A549 (cell line): ENCODE data around the gene RPA3. TPM values are rescaled to one million over a fixed set of nuclear protein-coding genes. Genes with fewer than 3 reads are reported as not detected.

Experiments used
- ATAC-seq, 2 experiments: fragments of 200-7000 bp in 1 of 2; fragments of >200 bp in 1 of 2; cut with Nextera tagmentation in 1 of 2; cut with Tn5 transposase in 1 of 2; 3 replicates each; pipeline versions ENCODE4 v1.8.0 to v1.9.1; 2018 to 2020; ENCODE audit warnings: mild to moderate bottlenecking in 1 of 2, moderate library complexity in 1 of 2
- CTCF ChIA-PET: fragments of 300-600 bp; sonication (Branson Sonifier 250); formaldehyde crosslinking; extraction: SDS; loops from one replicate; lab custom pipeline; 2021; ENCODE audit warnings: antibody characterized with exemption, inconsistent platforms; lab: Yijun Ruan, JAX
- POLR2A ChIA-PET: fragments of 350-600 bp; formaldehyde crosslinking; extraction: SDS; loops from one replicate; lab custom pipeline; 2021; ENCODE audit warnings: antibody characterized with exemption, inconsistent platforms; lab: Yijun Ruan, JAX
- DNase-seq, 2 experiments: peaks; one replicate each; pipeline versions ENCODE4 v3.0.0 to v3.0.0-alpha.2; 2011 to 2016; ENCODE audit warnings: low read depth in 1 of 2, low spot score in 1 of 2
- FAIRE-seq: peaks from 2 replicates; lab custom pipeline; 2011; peaks lifted over from hg19 to GRCh38; lab: Jason Lieb, UNC
- H3K27ac ChIP-seq, 2 experiments: fragments of >200 bp; sonication (Bioruptor Twin); formaldehyde crosslinking; 3 replicates each; pipeline ENCODE4 v1.5.1; 2016 to 2017
- H3K4me1 ChIP-seq: fragments of >200 bp; sonication (Bioruptor Twin); formaldehyde crosslinking; 3 replicates; pipeline ENCODE4 v1.6.1; 2016
- H3K4me2 ChIP-seq: fragments of >200 bp; sonication (Bioruptor Twin); formaldehyde crosslinking; 3 replicates; pipeline ENCODE4 v1.6.1; 2016
- H3K4me3 ChIP-seq: fragments of >200 bp; sonication (Bioruptor Twin); formaldehyde crosslinking; 3 replicates; pipeline ENCODE4 v1.5.1; 2016
- H3K9me3 ChIP-seq: fragments of >200 bp; sonication (Bioruptor Twin); formaldehyde crosslinking; 3 replicates; pipeline ENCODE4 v1.6.1; 2016
- BHLHE40 ChIP-seq: IDR thresholded peaks from 2 replicates; pipeline ENCODE4 v1.6.1; 2012; ENCODE audit warnings: low read depth, low read length, inconsistent platforms
- CHD2 ChIP-seq: fragments of 150-350 bp; IDR thresholded peaks from 2 replicates; pipeline ENCODE4 v1.6.1; 2014; ENCODE audit warnings: low read length; ENCODE audit not compliant: partially characterized antibody
- CHD4 ChIP-seq: fragments of 200-600 bp; sonication (generic); IDR thresholded peaks from 2 replicates; pipeline ENCODE4 v1.6.1; 2016; ENCODE audit warnings: antibody characterized with exemption, mild to moderate bottlenecking, borderline replicate concordance
- FOXS1 ChIP-seq: fragments of 250-450 bp; sonication (Bioruptor Pico); IDR thresholded peaks from 2 replicates; pipeline ENCODE4 v1.5.0; 2020; ENCODE audit warnings: mild to moderate bottlenecking, moderate library complexity
- HDAC2 ChIP-seq: fragments of 200-600 bp; sonication (generic); IDR thresholded peaks from 2 replicates; pipeline ENCODE4 v1.6.1; 2016
- HOXB13 ChIP-seq: fragments of 250-450 bp; sonication (Bioruptor Pico); IDR thresholded peaks from 2 replicates; pipeline ENCODE4 v1.5.0; 2020; ENCODE audit warnings: low read depth, mild to moderate bottlenecking, moderate library complexity
- RAD21 ChIP-seq, 2 experiments: fragments of >200 bp in 1 of 2; sonication (Bioruptor Twin) in 1 of 2; formaldehyde crosslinking in 1 of 2; IDR thresholded peaks in 1 of 2; conservative IDR thresholded peaks in 1 of 2; 2 replicates in 1 of 2; 3 replicates in 1 of 2; pipeline ENCODE4 v1.6.1; 2012 to 2018; ENCODE audit warnings: inconsistent platforms in 1 of 2
- RCOR1 ChIP-seq: fragments of 150-350 bp; IDR thresholded peaks from 2 replicates; pipeline ENCODE4 v1.6.1; 2014; ENCODE audit warnings: antibody characterized with exemption, low read length, low read depth
- SMC3 ChIP-seq: fragments of >200 bp; sonication (Bioruptor Twin); formaldehyde crosslinking; IDR thresholded peaks from 3 replicates; pipeline ENCODE4 v1.6.1; 2018; ENCODE audit warnings: inconsistent platforms
- WGBS: methylation state at CpG from one replicate; pipeline ENCODE4 v1.1.6; 2017; ENCODE audit errors: missing lambda C conversion rate; 5-methylcytosine and 5-hydroxymethylcytosine counted together
- polyA plus RNA-seq, 4 experiments: library from polyadenylated mRNA; depleted of rRNA in 3 of 4; stranded (reverse); fragments of >200 nt; fragmentation: RNase III in 1 of 4; extraction: RNeasy Plus Mini Kit Qiagen cat#74134 plus additional on column Dnase treatment in 1 of 4; gene quantifications; 2 replicates in 3 of 4; 3 replicates in 1 of 4; pipeline ENCODE4 v1.2.3, GENCODE V29; 2011 to 2017
- TF ChIP-seq, protein P1 (sequence below): IDR thresholded peaks from 2 replicates; pipeline ENCODE4 v1.6.1; 2012
- TF ChIP-seq, protein P2 (sequence below): fragments of >200 bp; sonication (Bioruptor Twin); formaldehyde crosslinking; IDR thresholded peaks from 3 replicates; pipeline ENCODE4 v1.5.1; 2016

RPA3 gene
- polyA plus RNA-seq, 2 of the 4 experiments (the other 2 are of a cell fraction), result 95.1 to 129 TPM

GRCh38 chr7:7596176-7596575 lies 122.2 kb downstream of the RPA3 start:
- FAIRE-seq (no peak), ATAC-seq (no peak), DNase-seq (no peak)
- no peak overlapping the region for H3K4me2 ChIP-seq
- ChIA-PET POLR2A (no interaction called here), CTCF (interaction anchor here (0.9 to 2.6 kb wide), 8 partner anchors 21 to 700 kb away, joined by 3 to 8 read pairs (median 4); no protein-coding TSS in a partner anchor)
- no peak overlapping the region for H3K4me3 ChIP-seq
- no peaks in the 10 kb centered on the region for H3K4me1 ChIP-seq
- no peak overlapping the region for H3K27ac ChIP-seq
- no peaks in the 10 kb centered on the region for H3K9me3 ChIP-seq
- WGBS, result 90% methylated on average over 5 of the region's 5 CpGs
- no peak for TF ChIP-seq CHD4
- TF ChIP-seq FOXS1 (CRISPR knock-in tag), result no peak
- no peak for TF ChIP-seq CHD2
- no peak for TF ChIP-seq HOXB13 (CRISPR knock-in tag)
- TF ChIP-seq HDAC2, result no peak
- no peak for TF ChIP-seq BHLHE40
- TF ChIP-seq, protein P1, sequence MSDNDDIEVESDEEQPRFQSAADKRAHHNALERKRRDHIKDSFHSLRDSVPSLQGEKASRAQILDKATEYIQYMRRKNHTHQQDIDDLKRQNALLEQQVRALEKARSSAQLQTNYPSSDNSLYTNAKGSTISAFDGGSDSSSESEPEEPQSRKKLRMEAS, result no peak

- FAIRE-seq, result peak; percentile 18
- POLR2A ChIA-PET, result no interaction called here
- CTCF ChIA-PET, result interaction anchor here (0.7 to 2.1 kb wide), 16 partner anchors 10 to 624 kb away, joined by 3 to 8 read pairs (median 3); no protein-coding TSS in a partner anchor
Observed at GRCh38 chr7:7595451-7595850, 123.0 kb downstream of the RPA3 start.

More at GRCh38 chr7:7595451-7595850, 123.0 kb downstream of the RPA3 start:
- Histone ChIP-seq H3K4me3 (no peak overlapping the region), H3K9me3 (no peaks in the 10 kb centered on the region), H3K27ac (no peak overlapping the region), H3K4me1 (no peaks in the 10 kb centered on the region), H3K4me2 (no peak overlapping the region)
- peak; percentile 23 to 28 for DNase-seq
- 87% methylated on average over 1 of the region's 1 CpG for WGBS
- TF ChIP-seq RCOR1 (no peak), SMC3 (peak; percentile 51), RAD21 (conservative IDR thresholded peaks at IDR 0.05 in 1 of 2, IDR thresholded peaks at IDR 0.05 in 1 of 2) (peak; percentile 51 to 66)
- TF ChIP-seq, protein P2, sequence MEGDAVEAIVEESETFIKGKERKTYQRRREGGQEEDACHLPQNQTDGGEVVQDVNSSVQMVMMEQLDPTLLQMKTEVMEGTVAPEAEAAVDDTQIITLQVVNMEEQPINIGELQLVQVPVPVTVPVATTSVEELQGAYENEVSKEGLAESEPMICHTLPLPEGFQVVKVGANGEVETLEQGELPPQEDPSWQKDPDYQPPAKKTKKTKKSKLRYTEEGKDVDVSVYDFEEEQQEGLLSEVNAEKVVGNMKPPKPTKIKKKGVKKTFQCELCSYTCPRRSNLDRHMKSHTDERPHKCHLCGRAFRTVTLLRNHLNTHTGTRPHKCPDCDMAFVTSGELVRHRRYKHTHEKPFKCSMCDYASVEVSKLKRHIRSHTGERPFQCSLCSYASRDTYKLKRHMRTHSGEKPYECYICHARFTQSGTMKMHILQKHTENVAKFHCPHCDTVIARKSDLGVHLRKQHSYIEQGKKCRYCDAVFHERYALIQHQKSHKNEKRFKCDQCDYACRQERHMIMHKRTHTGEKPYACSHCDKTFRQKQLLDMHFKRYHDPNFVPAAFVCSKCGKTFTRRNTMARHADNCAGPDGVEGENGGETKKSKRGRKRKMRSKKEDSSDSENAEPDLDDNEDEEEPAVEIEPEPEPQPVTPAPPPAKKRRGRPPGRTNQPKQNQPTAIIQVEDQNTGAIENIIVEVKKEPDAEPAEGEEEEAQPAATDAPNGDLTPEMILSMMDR, result peak; percentile 49
- ATAC-seq, result peak; percentile 34 to 61; a peak in 3 of 6 replicates

Other genes starting within 250 kb of the RPA3 start
- 0.08 and 0.13 TPM in 2 replicates for gene COL28A1, start 182.7 kb downstream of the RPA3 start, polyA plus RNA-seq (2011; rRNA removed)
- gene COL28A1, start 182.7 kb downstream of the RPA3 start, polyA plus RNA-seq (2017; fragmentation: RNase III; extraction: RNeasy Plus Mini Kit Qiagen cat#74134 plus additional on column Dnase treatment), result 0.14 to 0.22 TPM (median 0.17 TPM) in 3 replicates
- gene MIOS, start 151.7 kb downstream of the RPA3 start, polyA plus RNA-seq (2011; rRNA removed), result 45.4 and 49.1 TPM in 2 replicates
- 19.1 to 21.3 TPM (median 20.3 TPM) in 3 replicates for gene MIOS, start 151.7 kb downstream of the RPA3 start, polyA plus RNA-seq (2017; fragmentation: RNase III; extraction: RNeasy Plus Mini Kit Qiagen cat#74134 plus additional on column Dnase treatment)
- 36.2 and 46.4 TPM in 2 replicates for gene UMAD1, start 77.9 kb downstream of the RPA3 start, polyA plus RNA-seq (2011; rRNA removed)
- 18.6 to 21.4 TPM (median 20.4 TPM) in 3 replicates for gene UMAD1, start 77.9 kb downstream of the RPA3 start, polyA plus RNA-seq (2017; fragmentation: RNase III; extraction: RNeasy Plus Mini Kit Qiagen cat#74134 plus additional on column Dnase treatment)